ENCODE results near the gene CD109.
"Not testable (repeated sequence)": the region's sequence is repeated elsewhere in the genome, so short reads cannot be mapped to it uniquely, and the experiment has no call there.

DNA sequence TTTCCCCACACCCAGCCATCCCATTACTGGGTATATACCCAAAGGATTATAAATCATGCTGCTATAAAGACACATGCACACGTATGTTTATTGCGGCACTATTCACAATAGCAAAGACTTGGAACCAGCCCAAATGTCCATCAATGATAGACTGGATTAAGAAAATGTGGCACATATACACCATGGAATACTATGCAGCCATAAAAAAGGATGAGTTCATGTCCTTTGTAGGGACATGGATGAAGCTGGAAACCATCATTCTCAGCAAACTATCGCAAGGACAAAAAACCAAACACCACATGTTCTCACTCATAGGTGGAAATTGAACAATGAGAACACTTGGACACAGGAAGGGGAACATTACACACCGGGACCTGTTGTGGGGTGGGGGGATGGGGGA lies 110.0 kb downstream of the CD109 start:
- not testable (repeated sequence) for TF ChIP-seq CTCF (conservative IDR thresholded peaks at IDR 0.05; ENCODE audit: low read depth, low read length); EZH2 (IDR thresholded peaks at IDR 0.05; ENCODE audit: borderline replicate concordance, low read depth, low read length, poor library complexity, severe bottlenecking)

Measured in A673 (cell line).